Measurements from ENCODE around the gene PSME1.

GRCh38 chr14:24115422-24116127, 20.4 kb upstream of the PSME1 start:
- TF ChIP-seq, protein P1, sequence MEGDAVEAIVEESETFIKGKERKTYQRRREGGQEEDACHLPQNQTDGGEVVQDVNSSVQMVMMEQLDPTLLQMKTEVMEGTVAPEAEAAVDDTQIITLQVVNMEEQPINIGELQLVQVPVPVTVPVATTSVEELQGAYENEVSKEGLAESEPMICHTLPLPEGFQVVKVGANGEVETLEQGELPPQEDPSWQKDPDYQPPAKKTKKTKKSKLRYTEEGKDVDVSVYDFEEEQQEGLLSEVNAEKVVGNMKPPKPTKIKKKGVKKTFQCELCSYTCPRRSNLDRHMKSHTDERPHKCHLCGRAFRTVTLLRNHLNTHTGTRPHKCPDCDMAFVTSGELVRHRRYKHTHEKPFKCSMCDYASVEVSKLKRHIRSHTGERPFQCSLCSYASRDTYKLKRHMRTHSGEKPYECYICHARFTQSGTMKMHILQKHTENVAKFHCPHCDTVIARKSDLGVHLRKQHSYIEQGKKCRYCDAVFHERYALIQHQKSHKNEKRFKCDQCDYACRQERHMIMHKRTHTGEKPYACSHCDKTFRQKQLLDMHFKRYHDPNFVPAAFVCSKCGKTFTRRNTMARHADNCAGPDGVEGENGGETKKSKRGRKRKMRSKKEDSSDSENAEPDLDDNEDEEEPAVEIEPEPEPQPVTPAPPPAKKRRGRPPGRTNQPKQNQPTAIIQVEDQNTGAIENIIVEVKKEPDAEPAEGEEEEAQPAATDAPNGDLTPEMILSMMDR (IDR thresholded peaks at IDR 0.05; ENCODE audit: extremely low read depth in 1 of 2, insufficient read depth in 1 of 2, low read depth in 1 of 2, low read length in 2 of 2), result no peak
- no peak for TF ChIP-seq EZH2 (IDR thresholded peaks at IDR 0.05; ENCODE audit: borderline replicate concordance, low read depth, low read length, severe bottlenecking)

Measured in endothelial cell of umbilical vein (primary cell).